Epithelial cell of proximal tubule (primary cell): ENCODE results near the gene SLC39A11. TPM values are rescaled to one million over a fixed set of nuclear protein-coding genes. Genes with fewer than 3 reads are reported as not detected.

Source experiments
- DNase-seq: peaks from one replicate; pipeline ENCODE4 v3.0.0-alpha.2; 2011; ENCODE audit warnings: low read depth
- H3K4me3 ChIP-seq: 2 replicates; pipeline ENCODE4 v1.5.1; 2011; ENCODE audit warnings: low read depth, mild to moderate bottlenecking, low read length
- CTCF ChIP-seq: conservative IDR thresholded peaks from 2 replicates; pipeline ENCODE4 v1.5.1; 2012; ENCODE audit warnings: low read depth, mild to moderate bottlenecking, low read length
- total RNA-seq: library from RNA; depleted of rRNA; stranded (reverse); fragments of >200 nt; gene quantifications from 2 replicates; pipeline ENCODE4 v1.2.3, GENCODE V29; 2015

The SLC39A11 gene
- total RNA-seq, 1 donor from 2014 or later = 12.6 TPM

GRCh38 chr17:72865954-72866353, 226.5 kb downstream of the SLC39A11 start:
- no peak for TF ChIP-seq CTCF
- no peak for DNase-seq
- no peak overlapping the region for H3K4me3 ChIP-seq

- no peak overlapping the region for H3K4me3 ChIP-seq
- DNase-seq = no peak
- no peak for TF ChIP-seq CTCF
These were observed 228.8 kb downstream of the SLC39A11 start for GRCh38 chr17:72863526-72864211.

GRCh38 chr17:72862276-72862999, 230.1 kb downstream of the SLC39A11 start:
- DNase-seq = no peak
- no peak overlapping the region for H3K4me3 ChIP-seq
- no peak for TF ChIP-seq CTCF

- no peak for TF ChIP-seq CTCF
- no peak for DNase-seq
- H3K4me3 ChIP-seq = no peak overlapping the region
These were observed 230.7 kb downstream of the SLC39A11 start for GRCh38 chr17:72861811-72862210.

GRCh38 chr17:72860778-72861177, 231.7 kb downstream of the SLC39A11 start:
- TF ChIP-seq CTCF = no peak
- DNase-seq = no peak
- H3K4me3 ChIP-seq = no peak overlapping the region

GRCh38 chr17:72858826-72859495, 233.5 kb downstream of the SLC39A11 start:
- no peak for TF ChIP-seq CTCF
- no peak overlapping the region for H3K4me3 ChIP-seq
- no peak for DNase-seq
